Vagina (tissue), 2 donors: ENCODE measurements around the gene SNCA. TPM values are rescaled to one million over a fixed set of nuclear protein-coding genes. Genes with fewer than 3 reads are reported as not detected.

ENCODE experiments used
- DNase-seq, 2 donors: peaks; one replicate each; pipeline ENCODE4 v3.0.0-alpha.2; 2017; ENCODE audit errors: extremely low spot score in 2 of 2
- H3K27ac ChIP-seq: fragments of 200-600 bp; sonication (generic); one replicate; pipeline ENCODE4 v1.5.1; 2019
- H3K27me3 ChIP-seq: fragments of 200-600 bp; sonication (generic); one replicate; pipeline ENCODE4 v1.5.1; 2019
- H3K36me3 ChIP-seq, 2 donors: fragments of 200-600 bp; sonication (generic); one replicate each; pipeline ENCODE4 v1.5.1; 2017 to 2019
- H3K4me1 ChIP-seq: fragments of 200-600 bp; sonication (generic); one replicate; pipeline ENCODE4 v1.5.1; 2019
- H3K4me3 ChIP-seq, 2 donors: fragments of 200-600 bp; sonication (generic); 1 replicate in 1 of 2; 2 replicates in 1 of 2; pipeline ENCODE4 v1.5.1; 2016 to 2019
- H3K9me3 ChIP-seq: fragments of 200-600 bp; sonication (generic); one replicate; pipeline ENCODE4 v1.5.1; 2019
- CTCF ChIP-seq, 3 experiments: fragments of 450-650 bp in 2 of 3; fragments of 200-600 bp in 1 of 3; sonication (generic) in 1 of 3; IDR thresholded peaks; one replicate each; pipeline ENCODE4 v1.5.1; 2017 to 2019; ENCODE audit warnings: antibody characterized with exemption in 3 of 3, mild to moderate bottlenecking in 2 of 3, moderate library complexity in 2 of 3
- POLR2A ChIP-seq, 2 donors: fragments of 450-650 bp; IDR thresholded peaks; one replicate each; pipeline ENCODE4 v1.6.1; 2017; ENCODE audit warnings: antibody characterized with exemption in 2 of 2, mild to moderate bottlenecking in 2 of 2, moderate library complexity in 2 of 2
- POLR2AphosphoS5 ChIP-seq, 2 donors: sonication (generic); formaldehyde crosslinking; IDR thresholded peaks; one replicate each; pipeline ENCODE4 v1.9.0; 2017; ENCODE audit warnings: antibody characterized with exemption in 2 of 2, mild to moderate bottlenecking in 2 of 2, low read depth in 1 of 2; ENCODE audit not compliant: insufficient read depth in 1 of 2
- intact Hi-C: fragments of 100-400 bp; cut with DNase I; formaldehyde crosslinking; loops from one replicate; pipeline ENCODE4 v1.15.1; 2023
- total RNA-seq: library from RNA; depleted of rRNA; stranded (reverse); fragments of >200 nt; gene quantifications from one replicate; pipeline ENCODE4 v1.2.3, GENCODE V29; 2016

The SNCA gene
- total RNA-seq, 1 donor from 2014 or later, result 27.3 TPM

GRCh38 chr4:89868999-89869589 lies 32.1 kb upstream of the SNCA start:
- no peak overlapping the region for H3K4me3 ChIP-seq
- TF ChIP-seq POLR2A (IDR thresholded peaks at IDR 0.05) (no peak), CTCF (IDR thresholded peaks at IDR 0.05) (peak in 2 of 3 experiments; percentile 32 to 40), POLR2AphosphoS5 (IDR thresholded peaks at IDR 0.05; ENCODE audit: insufficient read depth in 1 of 2, low read depth in 1 of 2) (no peak)
- no peaks in the 10 kb centered on the region for H3K36me3 ChIP-seq
- intact Hi-C loops, result no loop called here
- no peaks in the 10 kb centered on the region for H3K9me3 ChIP-seq
- H3K27me3 ChIP-seq, result no peaks in the 10 kb centered on the region
- no peaks in the 10 kb centered on the region for H3K4me1 ChIP-seq
- no peak for DNase-seq
- no peak overlapping the region for H3K27ac ChIP-seq

GRCh38 chr4:89868276-89868675 lies 31.3 kb upstream of the SNCA start:
- intact Hi-C loops, result no loop called here
- no peaks in the 10 kb centered on the region for H3K4me1 ChIP-seq

GRCh38 chr4:89863533-89863932 lies 26.6 kb upstream of the SNCA start:
- Histone ChIP-seq H3K27me3 (no peaks in the 10 kb centered on the region), H3K4me3 (no peak overlapping the region), H3K36me3 (no peaks in the 10 kb centered on the region), H3K27ac (no peak overlapping the region), H3K4me1 (no peaks in the 10 kb centered on the region), H3K9me3 (no peaks in the 10 kb centered on the region)
- DNase-seq, result no peak
- TF ChIP-seq POLR2A (IDR thresholded peaks at IDR 0.05), result no peak
- no peak for TF ChIP-seq POLR2AphosphoS5 (IDR thresholded peaks at IDR 0.05; ENCODE audit: insufficient read depth in 1 of 2, low read depth in 1 of 2)
- no peak for TF ChIP-seq CTCF (IDR thresholded peaks at IDR 0.05)
- intact Hi-C loops, result no loop called here

More at GRCh38 chr4:89868276-89868675, 31.3 kb upstream of the SNCA start:
- H3K36me3 ChIP-seq, result no peaks in the 10 kb centered on the region
- no peak overlapping the region for H3K27ac ChIP-seq
- DNase-seq, result no peak
- TF ChIP-seq CTCF (IDR thresholded peaks at IDR 0.05), result no peak
- no peak for TF ChIP-seq POLR2A (IDR thresholded peaks at IDR 0.05)
- H3K27me3 ChIP-seq, result no peaks in the 10 kb centered on the region
- H3K9me3 ChIP-seq, result no peaks in the 10 kb centered on the region
- H3K4me3 ChIP-seq, result no peak overlapping the region

GRCh38 chr4:89860971-89861370 lies 24.0 kb upstream of the SNCA start:
- Histone ChIP-seq H3K27ac (no peak overlapping the region), H3K36me3 (no peaks in the 10 kb centered on the region), H3K9me3 (no peaks in the 10 kb centered on the region), H3K4me1 (no peaks in the 10 kb centered on the region), H3K27me3 (no peaks in the 10 kb centered on the region), H3K4me3 (no peak overlapping the region)
- intact Hi-C loops, result no loop called here
- TF ChIP-seq POLR2A (IDR thresholded peaks at IDR 0.05) (no peak), POLR2AphosphoS5 (IDR thresholded peaks at IDR 0.05; ENCODE audit: insufficient read depth in 1 of 2, low read depth in 1 of 2) (no peak), CTCF (IDR thresholded peaks at IDR 0.05) (no peak)
- DNase-seq, result no peak

GRCh38 chr4:89855236-89855635 lies 18.3 kb upstream of the SNCA start:
- intact Hi-C loops, result no loop called here
- no peaks in the 10 kb centered on the region for H3K27me3 ChIP-seq
- H3K36me3 ChIP-seq, result no peaks in the 10 kb centered on the region
- no peak for DNase-seq
- H3K4me1 ChIP-seq, result no peaks in the 10 kb centered on the region
- H3K4me3 ChIP-seq, result no peak overlapping the region
- TF ChIP-seq POLR2A (IDR thresholded peaks at IDR 0.05) (no peak), CTCF (IDR thresholded peaks at IDR 0.05) (no peak), POLR2AphosphoS5 (IDR thresholded peaks at IDR 0.05; ENCODE audit: insufficient read depth in 1 of 2, low read depth in 1 of 2) (no peak)
- H3K27ac ChIP-seq, result no peak overlapping the region
- H3K9me3 ChIP-seq, result no peaks in the 10 kb centered on the region
